ENCODE data around the gene TBKBP1. TPM values are rescaled to one million over a fixed set of nuclear protein-coding genes. Genes with fewer than 3 reads are reported as not detected.

TBKBP1 gene
- total RNA-seq, 1 donor from 2014 or later: 11.4 TPM

GRCh38 chr17:47712330-47713023, 18.5 kb downstream of the TBKBP1 start:
- no peak for DNase-seq (ENCODE audit: extremely low read depth, low read depth, low spot score)

DNA sequence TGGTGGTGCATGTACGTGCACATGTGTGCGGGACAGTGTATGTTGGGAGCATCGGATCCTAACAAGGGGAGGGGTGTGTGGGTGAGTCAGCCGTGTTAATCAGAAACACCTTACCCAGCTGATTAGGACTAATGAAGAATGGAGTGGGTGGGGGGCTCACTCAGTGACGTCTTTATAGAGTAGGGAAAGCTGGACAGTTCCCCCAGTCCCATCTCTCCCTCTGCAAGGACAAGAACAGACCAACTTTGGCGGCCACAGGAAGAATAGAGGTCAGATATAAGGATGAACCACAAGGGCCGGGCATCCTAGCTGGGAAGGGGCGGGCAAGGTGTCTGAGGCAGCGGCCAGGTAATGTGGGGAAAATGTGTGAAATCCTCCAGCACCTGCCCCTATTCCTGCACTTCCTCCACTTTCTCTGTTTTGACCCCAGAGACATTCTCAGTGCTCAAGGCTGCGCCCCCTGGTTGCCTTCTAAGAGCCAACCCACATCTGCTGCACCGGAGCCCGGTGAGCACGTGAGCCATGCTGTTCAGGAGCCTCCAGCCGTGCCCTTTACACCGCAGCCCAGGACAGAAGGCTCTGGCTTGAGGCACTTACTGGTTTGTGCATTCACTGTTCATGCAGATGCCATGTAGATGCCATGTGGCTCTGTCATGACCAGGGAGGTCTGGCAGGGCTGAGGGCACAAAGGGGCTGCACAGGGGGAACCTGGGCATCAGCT, 20.2 kb downstream of the TBKBP1 start:
- no peak for DNase-seq (ENCODE audit: extremely low read depth, low read depth, low spot score)

DNA sequence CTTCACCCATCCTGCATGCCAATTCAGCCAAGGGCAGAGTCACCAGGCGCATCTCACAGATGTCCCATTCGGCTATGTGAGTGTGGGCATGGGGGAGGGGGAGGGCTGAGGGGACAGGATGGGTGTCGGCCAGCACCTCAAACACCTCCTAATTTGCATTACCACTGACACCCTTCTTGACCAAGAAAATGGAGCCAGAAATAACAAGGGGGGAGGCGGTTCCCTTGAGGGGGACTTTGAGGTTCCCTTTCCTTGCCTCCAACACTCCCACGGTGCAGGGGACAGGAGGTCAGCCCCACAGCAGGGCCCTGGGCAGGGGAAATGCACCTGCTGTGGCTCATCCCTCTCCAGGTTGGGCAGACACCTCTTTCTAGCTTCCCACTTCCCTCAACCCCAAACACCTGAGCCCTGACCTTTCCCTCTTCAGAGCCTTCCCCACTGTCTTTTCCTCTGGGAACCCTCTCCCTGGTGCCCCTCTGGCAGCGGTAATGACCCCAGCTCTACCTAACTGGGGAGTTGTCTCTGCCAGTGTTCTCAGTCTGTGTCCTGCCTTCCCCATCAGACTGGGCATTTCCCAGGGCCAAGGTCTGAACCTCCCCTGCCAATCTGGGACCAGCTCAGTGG, 20.9 kb downstream of the TBKBP1 start:
- DNase-seq (ENCODE audit: extremely low read depth, low read depth, low spot score): no peak

DNA sequence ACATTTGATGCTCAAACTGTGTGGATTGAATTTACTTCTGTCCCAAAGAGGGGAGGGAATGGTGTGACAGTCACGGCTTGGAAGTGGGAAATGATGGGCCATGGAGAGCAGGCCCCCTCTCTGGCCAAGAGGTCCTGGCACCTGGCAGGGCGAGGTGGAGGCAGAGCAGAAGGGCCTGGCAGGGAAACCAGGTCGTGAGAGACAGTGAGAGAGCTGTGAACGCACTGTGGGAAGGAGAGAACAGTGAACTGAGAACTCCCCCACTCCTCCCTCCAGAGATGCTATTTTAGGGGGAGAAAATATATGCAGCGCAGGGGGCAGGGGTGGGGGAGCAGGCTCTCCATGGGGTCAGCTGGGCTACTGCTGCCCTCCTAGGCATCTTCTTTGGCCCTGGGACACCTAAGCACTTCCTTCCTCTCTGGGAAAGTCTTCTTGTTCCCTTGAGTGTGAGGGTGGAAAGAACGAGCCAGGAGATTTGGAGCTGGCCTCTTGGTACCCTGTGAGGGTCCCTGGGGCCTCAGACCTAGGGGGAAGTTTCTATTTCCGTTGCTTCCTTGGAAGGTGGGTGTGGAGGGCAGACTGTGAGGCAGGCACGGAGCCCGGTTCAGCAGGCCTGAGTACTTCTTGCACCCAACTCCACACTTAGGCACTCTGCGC, 21.8 kb downstream of the TBKBP1 start:
- DNase-seq (ENCODE audit: extremely low read depth, low read depth, low spot score): no peak

DNA sequence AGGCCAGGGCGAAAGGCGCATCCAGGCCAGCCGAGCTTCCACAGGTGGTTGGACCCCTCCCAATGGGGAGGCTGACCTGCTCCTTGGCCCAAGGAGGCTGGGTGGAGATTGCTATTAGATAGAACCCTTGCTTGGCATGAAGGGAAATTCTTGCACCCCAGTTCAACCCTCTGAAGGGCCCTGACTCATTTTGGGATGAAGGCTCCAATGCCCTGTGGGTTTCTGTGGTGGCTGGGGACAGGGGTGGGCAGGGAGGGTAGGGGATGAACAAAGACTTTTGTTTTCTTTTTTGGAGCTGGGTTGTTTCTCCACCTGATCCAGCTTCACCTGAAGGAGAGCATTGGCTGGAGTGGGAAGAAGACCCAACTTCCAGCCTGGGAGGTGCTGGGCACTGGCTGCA, 22.4 kb downstream of the TBKBP1 start:
- no peak for DNase-seq (ENCODE audit: extremely low read depth, low read depth, low spot score)

- no peak for DNase-seq (ENCODE audit: extremely low read depth, low read depth, low spot score)
Observed at GRCh38 chr17:47717261-47717697, 23.3 kb downstream of the TBKBP1 start.

GRCh38 chr17:47717979-47718621, 24.1 kb downstream of the TBKBP1 start:
- no peak for DNase-seq (ENCODE audit: extremely low read depth, low read depth, low spot score)

DNA sequence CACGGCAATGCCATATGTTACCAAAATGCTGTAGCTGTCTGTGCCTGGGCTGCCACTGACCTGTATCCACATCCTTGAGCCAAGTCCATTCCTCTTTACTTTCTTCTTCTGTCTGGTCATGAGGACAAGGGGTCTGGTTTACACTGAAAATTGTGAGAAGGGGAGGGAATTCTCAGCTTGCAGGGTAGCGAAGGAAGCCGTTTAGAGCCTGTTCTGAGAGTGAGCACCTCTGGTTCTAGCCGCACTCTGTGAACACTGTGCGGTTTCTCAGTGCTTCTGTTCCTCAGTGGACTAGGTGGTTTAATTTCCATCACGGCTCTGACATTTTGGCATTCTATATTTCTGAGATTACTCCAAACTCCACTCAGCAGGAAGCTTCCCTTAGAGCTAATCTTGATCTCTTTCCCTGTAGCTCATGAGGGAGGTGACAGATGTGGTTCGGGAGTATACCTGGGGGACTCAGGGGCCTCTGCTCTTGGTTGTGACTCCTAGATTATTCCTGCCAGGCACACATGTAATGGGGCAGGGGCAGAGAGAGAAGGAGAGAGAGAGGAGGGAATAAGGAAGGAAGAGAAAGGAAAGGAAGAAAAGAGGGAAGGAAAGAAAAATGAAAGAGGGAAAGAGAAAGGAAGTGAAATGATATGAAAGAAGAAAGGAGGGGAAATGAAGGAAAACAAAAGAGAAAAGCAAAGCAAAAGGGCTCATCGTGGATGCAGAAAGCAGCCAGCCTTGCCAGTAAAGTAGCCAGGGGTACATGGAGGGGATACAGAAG, 24.9 kb downstream of the TBKBP1 start:
- DNase-seq (ENCODE audit: extremely low read depth, low read depth, low spot score): no peak

GRCh38 chr17:47719411-47720152, 25.6 kb downstream of the TBKBP1 start:
- no peak for DNase-seq (ENCODE audit: extremely low read depth, low read depth, low spot score)

GRCh38 chr17:47720196-47720595, 26.2 kb downstream of the TBKBP1 start:
- no peak for DNase-seq (ENCODE audit: extremely low read depth, low read depth, low spot score)

DNA sequence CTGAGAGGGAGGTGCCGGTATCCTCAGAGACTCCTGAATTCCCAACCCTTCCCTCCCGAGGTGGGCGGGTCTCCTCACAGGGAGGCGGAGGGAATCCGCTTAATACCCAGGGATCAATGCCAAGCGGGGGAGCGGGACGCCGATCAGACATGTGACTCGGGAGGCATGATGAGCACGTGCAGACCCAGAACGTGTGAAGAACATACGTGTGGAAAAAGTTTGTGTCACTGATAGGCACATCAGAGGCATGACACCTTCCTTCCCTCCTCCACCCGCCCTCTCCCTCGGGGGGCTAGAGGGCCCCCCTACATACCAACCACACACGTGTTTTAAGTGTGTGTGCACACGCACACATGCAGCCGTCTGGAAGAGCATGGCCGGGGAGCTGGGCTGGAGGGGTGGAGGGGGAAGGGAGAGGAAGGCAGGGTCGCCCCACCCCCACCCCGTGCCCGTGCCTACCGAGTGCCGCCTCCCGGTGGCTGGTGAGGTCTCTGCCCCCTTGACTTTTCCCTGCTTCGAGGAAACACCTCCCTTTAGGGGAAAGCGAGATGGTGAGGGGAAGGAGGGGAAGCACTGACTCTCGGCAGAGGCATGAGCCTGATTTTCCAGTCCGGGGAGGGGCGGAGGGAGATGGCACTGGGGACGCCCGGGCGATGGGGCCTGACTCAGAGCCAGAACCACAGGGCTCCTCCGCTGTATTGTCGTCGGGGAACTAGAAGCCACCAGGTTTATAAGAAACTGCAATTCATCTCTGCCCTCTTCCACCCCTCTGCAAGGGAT, 27.0 kb downstream of the TBKBP1 start:
- no peak for DNase-seq (ENCODE audit: extremely low read depth, low read depth, low spot score)

GRCh38 chr17:47721725-47722124, 27.8 kb downstream of the TBKBP1 start:
- no peak for DNase-seq (ENCODE audit: extremely low read depth, low read depth, low spot score)

- no peak for DNase-seq (ENCODE audit: extremely low read depth, low read depth, low spot score)
Observed at GRCh38 chr17:47724705-47725104, 30.7 kb downstream of the TBKBP1 start.

- no peak for DNase-seq (ENCODE audit: extremely low read depth, low read depth, low spot score)
Observed at GRCh38 chr17:47725446-47726111, 31.6 kb downstream of the TBKBP1 start.

DNA sequence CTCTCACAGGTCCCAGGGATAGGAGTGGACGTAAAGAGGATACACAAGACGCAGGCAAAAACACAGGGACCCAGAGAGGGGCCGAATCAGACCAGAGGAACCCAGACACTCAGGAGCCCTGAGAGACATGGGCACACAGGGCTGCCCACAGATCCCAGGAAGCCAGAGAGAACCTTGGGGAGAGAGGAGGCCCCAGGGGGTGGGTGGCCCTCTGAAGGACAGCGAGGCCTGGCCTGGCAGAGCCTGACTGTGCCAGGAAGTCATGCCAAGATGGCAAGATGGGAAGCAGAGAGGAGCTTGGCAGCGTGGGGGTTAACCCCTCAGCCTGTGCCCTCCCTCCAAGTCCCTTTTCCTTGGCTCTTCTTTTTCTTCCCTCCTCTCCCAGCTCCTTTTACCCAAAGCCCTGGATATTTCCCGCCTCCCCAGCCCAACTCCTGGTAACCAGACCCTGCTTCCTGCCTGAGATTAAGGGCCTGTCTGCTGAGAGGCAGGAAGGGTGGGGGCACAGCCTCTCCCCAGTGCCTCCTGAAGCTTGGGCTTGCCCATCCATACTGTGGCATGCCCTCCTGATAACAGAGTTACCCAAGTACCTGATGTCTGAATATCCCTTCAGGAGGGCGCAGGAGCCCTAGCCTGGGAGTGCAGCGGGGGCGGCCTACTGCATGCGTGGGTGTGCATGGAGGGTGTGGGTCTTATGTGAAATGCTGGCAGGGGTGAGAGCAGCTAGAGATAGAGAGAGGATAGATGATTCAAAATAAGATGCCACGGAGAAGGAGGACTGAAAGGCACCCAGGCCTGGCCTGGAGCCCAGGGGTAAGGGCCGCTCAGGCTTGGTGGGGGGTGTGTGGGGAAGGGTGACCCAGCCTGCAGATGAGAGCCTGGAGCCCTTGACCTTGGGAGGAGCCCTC, 33.1 kb downstream of the TBKBP1 start:
- DNase-seq (ENCODE audit: extremely low read depth, low read depth, low spot score): no peak

DNA sequence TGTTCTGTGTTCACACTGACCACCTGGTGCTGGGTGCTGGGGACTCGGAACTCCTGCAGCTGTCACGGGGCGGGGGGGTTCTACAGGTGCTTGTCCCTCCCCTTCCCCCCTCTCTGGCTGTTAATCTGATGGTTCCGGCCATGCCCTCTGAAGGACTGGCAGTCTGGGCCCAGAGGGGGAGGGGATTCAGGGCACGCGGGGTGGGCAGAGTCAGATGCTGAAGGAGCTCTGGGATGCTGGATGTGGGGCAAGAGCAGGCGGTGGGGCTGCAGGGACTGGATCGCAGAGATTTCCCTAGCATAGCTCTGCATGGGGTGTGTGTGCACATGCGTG, 33.7 kb downstream of the TBKBP1 start:
- no peak for DNase-seq (ENCODE audit: extremely low read depth, low read depth, low spot score)

DNA sequence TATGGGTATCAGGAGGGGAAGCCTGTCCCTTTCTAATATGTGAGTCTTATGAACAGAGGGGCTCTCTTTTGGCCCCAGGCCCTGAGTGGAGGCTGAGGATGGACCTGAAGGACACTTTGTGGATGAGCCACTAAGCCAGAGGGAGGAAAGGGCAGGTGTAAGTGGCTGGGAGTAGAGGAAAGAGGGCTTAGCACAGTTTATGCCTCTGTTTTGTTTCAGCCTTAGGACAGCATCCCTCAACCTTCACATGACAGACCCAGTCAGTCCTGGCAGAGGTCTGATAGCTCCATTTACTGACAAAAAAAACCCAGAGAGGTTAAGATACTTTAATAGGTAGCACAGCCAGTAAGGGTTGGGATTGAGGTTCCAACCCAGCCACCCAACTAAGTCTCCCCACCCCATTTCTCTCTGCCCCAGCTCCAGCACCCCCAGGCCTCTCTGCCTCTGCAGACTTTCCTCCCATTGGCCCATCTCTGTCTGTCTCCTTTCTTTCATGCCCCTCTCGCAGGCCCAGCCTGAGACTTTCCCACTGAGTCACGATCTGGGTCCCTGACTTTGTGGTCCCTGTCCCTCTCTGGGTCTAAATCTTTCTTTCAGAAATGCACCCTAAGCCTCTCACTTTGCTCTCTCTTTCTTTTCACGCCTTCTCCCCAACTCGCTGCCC, 34.4 kb downstream of the TBKBP1 start:
- DNase-seq (ENCODE audit: extremely low read depth, low read depth, low spot score): no peak
